ENCODE data around the gene B4GALT5. TPM values are rescaled to one million over a fixed set of nuclear protein-coding genes. Genes with fewer than 3 reads are reported as not detected.

Gene B4GALT5
- total RNA-seq, 1 donor from 2014 or later, result 72.9 TPM

GRCh38 chr20:49649672-49650071 is 64.0 kb downstream of the B4GALT5 start:
- no peaks in the 10 kb centered on the region for H3K4me1 Mint-ChIP-seq
- H3K27me3 Mint-ChIP-seq, result no peaks in the 10 kb centered on the region
- CTCF ChIA-PET, result no interaction called here
- no peak overlapping the region for H3K4me3 Mint-ChIP-seq
- no peaks in the 10 kb centered on the region for H3K9me3 Mint-ChIP-seq
- TF ChIP-seq CTCF (IDR thresholded peaks at IDR 0.05), result no peak
- POLR2A ChIA-PET, result no interaction called here
- DNase-seq (no peak), ATAC-seq (ENCODE audit: low read depth) (no peak)
- peaks cover 86% of the 10 kb centered on the region for H3K36me3 Mint-ChIP-seq (ENCODE audit: low read depth)
- intact Hi-C loops (cut with micrococcal nuclease), result loop anchor here (5.0 kb wide), 1 partner anchor 37 kb away; no protein-coding TSS in a partner anchor
- H3K27ac Mint-ChIP-seq, result no peak overlapping the region

DNA sequence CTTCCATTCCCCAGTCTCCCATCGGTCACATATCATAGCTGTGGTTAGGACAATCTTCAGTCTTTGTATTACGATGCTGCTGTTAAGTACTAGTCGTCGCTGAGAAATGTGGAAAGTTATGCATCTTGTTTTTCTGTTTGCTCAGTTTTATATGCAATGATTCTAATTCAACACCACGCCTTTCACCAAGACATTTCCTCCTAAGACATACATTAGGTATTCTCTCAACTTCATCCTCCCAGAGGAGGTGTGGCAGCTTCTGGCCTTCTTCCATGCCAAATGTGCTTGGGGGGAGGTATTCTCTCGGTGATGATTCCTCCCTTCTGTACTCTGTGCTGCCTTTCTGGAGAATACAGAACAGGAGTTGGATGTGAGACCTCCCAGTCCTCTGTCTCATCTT is 66.1 kb downstream of the B4GALT5 start:
- ChIA-PET POLR2A (interaction anchor here (0.9 to 1.0 kb wide), 2 partner anchors 12 to 155 kb away, joined by 3 to 5 read pairs; no protein-coding TSS in a partner anchor), CTCF (interaction anchor here (1.6 kb wide), 1 partner anchor 199 kb away, joined by 5 read pairs; no protein-coding TSS in a partner anchor)
- no peaks in the 10 kb centered on the region for H3K9me3 Mint-ChIP-seq

GRCh38 chr20:49646528-49646927 is 67.2 kb downstream of the B4GALT5 start:
- DNase-seq (no peak), ATAC-seq (ENCODE audit: low read depth) (no peak)
- no peaks in the 10 kb centered on the region for H3K27me3 Mint-ChIP-seq
- no peak overlapping the region for H3K27ac Mint-ChIP-seq
- TF ChIP-seq CTCF (IDR thresholded peaks at IDR 0.05), result no peak
- no peaks in the 10 kb centered on the region for H3K4me1 Mint-ChIP-seq
- no peak overlapping the region for H3K4me3 Mint-ChIP-seq
- no peaks in the 10 kb centered on the region for H3K9me3 Mint-ChIP-seq
- POLR2A ChIA-PET, result no interaction called here
- CTCF ChIA-PET, result interaction anchor here (1.4 kb wide), 1 partner anchor 198 kb away, joined by 3 read pairs; no protein-coding TSS in a partner anchor
- peaks cover 83% of the 10 kb centered on the region for H3K36me3 Mint-ChIP-seq (ENCODE audit: low read depth)
- intact Hi-C loops (cut with micrococcal nuclease), result loop anchor here (5.0 kb wide), 1 partner anchor 34 kb away; no protein-coding TSS in a partner anchor

More for the DNA sequence above, 66.1 kb downstream of the B4GALT5 start:
- no peaks in the 10 kb centered on the region for H3K4me1 Mint-ChIP-seq
- ATAC-seq (ENCODE audit: low read depth) (no peak), DNase-seq (no peak)
- intact Hi-C loops (cut with micrococcal nuclease), result loop anchor here (5.0 kb wide), 1 partner anchor 35 kb away; no protein-coding TSS in a partner anchor
- TF ChIP-seq CTCF (IDR thresholded peaks at IDR 0.05), result no peak
- no peak overlapping the region for H3K27ac Mint-ChIP-seq
- peaks cover 81% of the 10 kb centered on the region for H3K36me3 Mint-ChIP-seq (ENCODE audit: low read depth)
- no peaks in the 10 kb centered on the region for H3K27me3 Mint-ChIP-seq
- H3K4me3 Mint-ChIP-seq, result no peak overlapping the region

GRCh38 chr20:49646126-49646525 is 67.6 kb downstream of the B4GALT5 start:
- intact Hi-C loops (cut with micrococcal nuclease), result loop anchor here (5.0 kb wide), 1 partner anchor 34 kb away; no protein-coding TSS in a partner anchor
- ChIA-PET CTCF (interaction anchor here (1.4 kb wide), 1 partner anchor 199 kb away, joined by 3 read pairs; no protein-coding TSS in a partner anchor), POLR2A (no interaction called here)
- DNase-seq (no peak), ATAC-seq (ENCODE audit: low read depth) (no peak)
- TF ChIP-seq CTCF (IDR thresholded peaks at IDR 0.05), result no peak
- Mint-ChIP-seq H3K9me3 (no peaks in the 10 kb centered on the region), H3K27me3 (no peaks in the 10 kb centered on the region), H3K4me1 (no peaks in the 10 kb centered on the region), H3K27ac (no peak overlapping the region), H3K36me3 (ENCODE audit: low read depth) (peaks cover 86% of the 10 kb centered on the region), H3K4me3 (no peak overlapping the region)

DNA sequence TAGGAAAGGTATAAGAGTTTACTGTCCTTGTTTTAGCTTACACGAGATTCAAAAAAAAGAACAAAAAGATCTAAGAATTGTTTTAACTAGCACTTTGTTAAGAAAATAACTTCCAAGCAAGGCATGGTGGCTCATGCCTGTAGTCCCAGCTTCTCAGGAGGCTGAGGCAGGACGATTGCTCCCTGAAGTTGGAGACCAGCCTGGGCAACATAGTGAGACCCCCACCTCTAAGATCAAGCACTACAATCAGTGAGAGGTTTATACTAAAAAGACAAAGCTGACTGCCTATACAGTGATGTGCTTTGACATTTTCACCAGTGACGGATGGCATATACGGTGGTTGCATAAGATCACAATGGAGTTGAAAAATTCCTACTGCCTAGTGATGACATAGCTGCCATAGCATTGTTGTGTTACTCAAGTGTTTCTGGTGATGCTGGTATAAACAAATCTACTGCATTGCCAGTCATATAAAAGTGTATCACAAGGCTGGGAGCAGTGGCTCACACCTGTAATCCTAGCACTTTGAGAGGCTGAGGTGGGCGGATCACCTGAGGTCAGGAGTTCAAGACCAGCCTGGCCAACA is 68.6 kb downstream of the B4GALT5 start:
- no peak overlapping the region for H3K27ac Mint-ChIP-seq
- no peak for DNase-seq
- no peak overlapping the region for H3K4me3 Mint-ChIP-seq
- no peak for ATAC-seq (ENCODE audit: low read depth)
- no peak for TF ChIP-seq CTCF (IDR thresholded peaks at IDR 0.05)
- intact Hi-C loops (cut with micrococcal nuclease), result loop anchor here (5.0 kb wide), 1 partner anchor 33 kb away; no protein-coding TSS in a partner anchor
- H3K36me3 Mint-ChIP-seq (ENCODE audit: low read depth), result peaks cover 91% of the 10 kb centered on the region
- H3K4me1 Mint-ChIP-seq, result no peaks in the 10 kb centered on the region
- POLR2A ChIA-PET, result no interaction called here
- CTCF ChIA-PET, result interaction anchor here (0.6 to 1.4 kb wide), 3 partner anchors 104 to 200 kb away, joined by 3 read pairs; no protein-coding TSS in a partner anchor
- no peaks in the 10 kb centered on the region for H3K9me3 Mint-ChIP-seq
- H3K27me3 Mint-ChIP-seq, result no peaks in the 10 kb centered on the region
